Testis (tissue), 2 donors: Measurements from ENCODE around the gene MYO1G.

Source experiments
- POLR2A ChIP-seq: fragments of 450-650 bp; IDR thresholded peaks from one replicate; pipeline ENCODE4 v1.6.1; 2017; ENCODE audit warnings: antibody characterized with exemption, mild to moderate bottlenecking, moderate library complexity
- TF ChIP-seq, protein P1 (sequence below), 3 experiments: fragments of 450-650 bp in 2 of 3; fragments of 200-600 bp in 1 of 3; sonication (generic) in 1 of 3; IDR thresholded peaks; one replicate each; pipeline ENCODE4 v1.5.1; 2016 to 2019; ENCODE audit warnings: antibody characterized with exemption in 3 of 3, mild to moderate bottlenecking in 2 of 3, moderate library complexity in 1 of 3

DNA sequence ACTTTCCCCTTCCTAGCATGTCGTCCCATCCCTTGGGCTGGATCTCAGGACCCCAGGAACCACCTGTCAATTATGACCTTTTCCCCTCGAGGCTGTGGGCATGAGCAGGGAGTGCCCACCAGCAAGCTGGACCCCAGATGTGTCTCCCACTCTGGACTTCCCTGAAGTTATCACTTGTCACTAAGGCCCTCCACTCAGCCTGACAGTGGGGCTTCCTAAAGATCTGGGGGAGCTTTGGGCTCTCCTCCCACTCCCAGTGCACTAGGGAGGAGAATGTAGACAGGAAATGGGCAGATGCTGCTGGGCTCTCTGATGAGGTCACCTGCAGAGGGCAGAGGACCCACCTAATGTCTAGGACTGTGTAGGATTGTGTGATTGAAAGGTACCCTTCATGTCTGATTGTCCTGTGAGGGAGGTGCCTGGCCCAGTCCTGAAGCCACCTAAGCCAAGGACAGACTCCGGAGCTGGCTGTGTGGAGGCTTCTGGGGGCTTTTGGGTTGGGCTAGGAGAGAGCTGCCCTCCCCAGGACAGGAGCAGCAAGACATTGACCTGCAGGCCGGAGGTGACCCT, 18.7 kb downstream of the MYO1G start:
- TF ChIP-seq, protein P1, sequence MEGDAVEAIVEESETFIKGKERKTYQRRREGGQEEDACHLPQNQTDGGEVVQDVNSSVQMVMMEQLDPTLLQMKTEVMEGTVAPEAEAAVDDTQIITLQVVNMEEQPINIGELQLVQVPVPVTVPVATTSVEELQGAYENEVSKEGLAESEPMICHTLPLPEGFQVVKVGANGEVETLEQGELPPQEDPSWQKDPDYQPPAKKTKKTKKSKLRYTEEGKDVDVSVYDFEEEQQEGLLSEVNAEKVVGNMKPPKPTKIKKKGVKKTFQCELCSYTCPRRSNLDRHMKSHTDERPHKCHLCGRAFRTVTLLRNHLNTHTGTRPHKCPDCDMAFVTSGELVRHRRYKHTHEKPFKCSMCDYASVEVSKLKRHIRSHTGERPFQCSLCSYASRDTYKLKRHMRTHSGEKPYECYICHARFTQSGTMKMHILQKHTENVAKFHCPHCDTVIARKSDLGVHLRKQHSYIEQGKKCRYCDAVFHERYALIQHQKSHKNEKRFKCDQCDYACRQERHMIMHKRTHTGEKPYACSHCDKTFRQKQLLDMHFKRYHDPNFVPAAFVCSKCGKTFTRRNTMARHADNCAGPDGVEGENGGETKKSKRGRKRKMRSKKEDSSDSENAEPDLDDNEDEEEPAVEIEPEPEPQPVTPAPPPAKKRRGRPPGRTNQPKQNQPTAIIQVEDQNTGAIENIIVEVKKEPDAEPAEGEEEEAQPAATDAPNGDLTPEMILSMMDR (IDR thresholded peaks at IDR 0.05), result no peak
- no peak for TF ChIP-seq POLR2A
